ENCODE data around the gene MCTP1.

DNA sequence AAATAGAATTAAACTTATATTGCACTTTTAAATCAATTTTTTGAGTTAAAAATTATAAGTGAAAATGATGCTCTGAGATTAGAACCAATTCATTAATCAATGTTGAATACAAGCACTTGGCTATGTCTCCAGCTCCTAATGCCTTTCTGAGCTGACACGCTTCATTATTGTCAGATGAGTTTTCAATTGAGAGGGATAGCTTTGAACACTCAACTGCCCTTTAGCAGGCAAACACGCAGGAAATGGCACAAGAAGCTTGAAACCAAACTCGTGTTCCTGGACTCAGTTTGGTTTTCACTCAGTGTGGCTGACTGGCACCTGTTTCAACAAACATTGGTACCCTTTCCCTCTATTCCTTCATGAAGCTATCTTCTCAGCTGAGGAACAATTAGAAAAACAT lies 109.8 kb downstream of the MCTP1 start:
- TF ChIP-seq, protein P1, sequence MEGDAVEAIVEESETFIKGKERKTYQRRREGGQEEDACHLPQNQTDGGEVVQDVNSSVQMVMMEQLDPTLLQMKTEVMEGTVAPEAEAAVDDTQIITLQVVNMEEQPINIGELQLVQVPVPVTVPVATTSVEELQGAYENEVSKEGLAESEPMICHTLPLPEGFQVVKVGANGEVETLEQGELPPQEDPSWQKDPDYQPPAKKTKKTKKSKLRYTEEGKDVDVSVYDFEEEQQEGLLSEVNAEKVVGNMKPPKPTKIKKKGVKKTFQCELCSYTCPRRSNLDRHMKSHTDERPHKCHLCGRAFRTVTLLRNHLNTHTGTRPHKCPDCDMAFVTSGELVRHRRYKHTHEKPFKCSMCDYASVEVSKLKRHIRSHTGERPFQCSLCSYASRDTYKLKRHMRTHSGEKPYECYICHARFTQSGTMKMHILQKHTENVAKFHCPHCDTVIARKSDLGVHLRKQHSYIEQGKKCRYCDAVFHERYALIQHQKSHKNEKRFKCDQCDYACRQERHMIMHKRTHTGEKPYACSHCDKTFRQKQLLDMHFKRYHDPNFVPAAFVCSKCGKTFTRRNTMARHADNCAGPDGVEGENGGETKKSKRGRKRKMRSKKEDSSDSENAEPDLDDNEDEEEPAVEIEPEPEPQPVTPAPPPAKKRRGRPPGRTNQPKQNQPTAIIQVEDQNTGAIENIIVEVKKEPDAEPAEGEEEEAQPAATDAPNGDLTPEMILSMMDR (IDR thresholded peaks at IDR 0.05): no peak
- no peak for TF ChIP-seq POLR2A (IDR thresholded peaks at IDR 0.05)
